Measurements from ENCODE around the gene GARS1.

- TF ChIP-seq, protein P1, sequence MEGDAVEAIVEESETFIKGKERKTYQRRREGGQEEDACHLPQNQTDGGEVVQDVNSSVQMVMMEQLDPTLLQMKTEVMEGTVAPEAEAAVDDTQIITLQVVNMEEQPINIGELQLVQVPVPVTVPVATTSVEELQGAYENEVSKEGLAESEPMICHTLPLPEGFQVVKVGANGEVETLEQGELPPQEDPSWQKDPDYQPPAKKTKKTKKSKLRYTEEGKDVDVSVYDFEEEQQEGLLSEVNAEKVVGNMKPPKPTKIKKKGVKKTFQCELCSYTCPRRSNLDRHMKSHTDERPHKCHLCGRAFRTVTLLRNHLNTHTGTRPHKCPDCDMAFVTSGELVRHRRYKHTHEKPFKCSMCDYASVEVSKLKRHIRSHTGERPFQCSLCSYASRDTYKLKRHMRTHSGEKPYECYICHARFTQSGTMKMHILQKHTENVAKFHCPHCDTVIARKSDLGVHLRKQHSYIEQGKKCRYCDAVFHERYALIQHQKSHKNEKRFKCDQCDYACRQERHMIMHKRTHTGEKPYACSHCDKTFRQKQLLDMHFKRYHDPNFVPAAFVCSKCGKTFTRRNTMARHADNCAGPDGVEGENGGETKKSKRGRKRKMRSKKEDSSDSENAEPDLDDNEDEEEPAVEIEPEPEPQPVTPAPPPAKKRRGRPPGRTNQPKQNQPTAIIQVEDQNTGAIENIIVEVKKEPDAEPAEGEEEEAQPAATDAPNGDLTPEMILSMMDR (IDR thresholded peaks at IDR 0.05; ENCODE audit: low read depth, low read length, missing input control), result no peak
- TF ChIP-seq ZBTB33 (IDR thresholded peaks at IDR 0.05) (no peak), JUND (IDR thresholded peaks at IDR 0.05) (no peak), MAX (IDR thresholded peaks at IDR 0.05) (no peak), FOXA1 (IDR thresholded peaks at IDR 0.05) (no peak), GABPA (IDR thresholded peaks at IDR 0.05 in 1 of 2, conservative IDR thresholded peaks at IDR 0.05 in 1 of 2) (no peak), ATF3 (IDR thresholded peaks at IDR 0.05) (no peak)
- TF ChIP-seq, protein P2, sequence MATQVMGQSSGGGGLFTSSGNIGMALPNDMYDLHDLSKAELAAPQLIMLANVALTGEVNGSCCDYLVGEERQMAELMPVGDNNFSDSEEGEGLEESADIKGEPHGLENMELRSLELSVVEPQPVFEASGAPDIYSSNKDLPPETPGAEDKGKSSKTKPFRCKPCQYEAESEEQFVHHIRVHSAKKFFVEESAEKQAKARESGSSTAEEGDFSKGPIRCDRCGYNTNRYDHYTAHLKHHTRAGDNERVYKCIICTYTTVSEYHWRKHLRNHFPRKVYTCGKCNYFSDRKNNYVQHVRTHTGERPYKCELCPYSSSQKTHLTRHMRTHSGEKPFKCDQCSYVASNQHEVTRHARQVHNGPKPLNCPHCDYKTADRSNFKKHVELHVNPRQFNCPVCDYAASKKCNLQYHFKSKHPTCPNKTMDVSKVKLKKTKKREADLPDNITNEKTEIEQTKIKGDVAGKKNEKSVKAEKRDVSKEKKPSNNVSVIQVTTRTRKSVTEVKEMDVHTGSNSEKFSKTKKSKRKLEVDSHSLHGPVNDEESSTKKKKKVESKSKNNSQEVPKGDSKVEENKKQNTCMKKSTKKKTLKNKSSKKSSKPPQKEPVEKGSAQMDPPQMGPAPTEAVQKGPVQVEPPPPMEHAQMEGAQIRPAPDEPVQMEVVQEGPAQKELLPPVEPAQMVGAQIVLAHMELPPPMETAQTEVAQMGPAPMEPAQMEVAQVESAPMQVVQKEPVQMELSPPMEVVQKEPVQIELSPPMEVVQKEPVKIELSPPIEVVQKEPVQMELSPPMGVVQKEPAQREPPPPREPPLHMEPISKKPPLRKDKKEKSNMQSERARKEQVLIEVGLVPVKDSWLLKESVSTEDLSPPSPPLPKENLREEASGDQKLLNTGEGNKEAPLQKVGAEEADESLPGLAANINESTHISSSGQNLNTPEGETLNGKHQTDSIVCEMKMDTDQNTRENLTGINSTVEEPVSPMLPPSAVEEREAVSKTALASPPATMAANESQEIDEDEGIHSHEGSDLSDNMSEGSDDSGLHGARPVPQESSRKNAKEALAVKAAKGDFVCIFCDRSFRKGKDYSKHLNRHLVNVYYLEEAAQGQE (IDR thresholded peaks at IDR 0.05), result no peak
These were observed 21.6 kb downstream of the GARS1 start for GRCh38 chr7:30616318-30616717.
